ENCODE data around the gene RNASET2. TPM values are rescaled to one million over a fixed set of nuclear protein-coding genes. Genes with fewer than 3 reads are reported as not detected.

The RNASET2 gene
- total and polyA plus RNA-seq, 4 donors = 17.7 to 37.2 (median 25.0) TPM

DNA sequence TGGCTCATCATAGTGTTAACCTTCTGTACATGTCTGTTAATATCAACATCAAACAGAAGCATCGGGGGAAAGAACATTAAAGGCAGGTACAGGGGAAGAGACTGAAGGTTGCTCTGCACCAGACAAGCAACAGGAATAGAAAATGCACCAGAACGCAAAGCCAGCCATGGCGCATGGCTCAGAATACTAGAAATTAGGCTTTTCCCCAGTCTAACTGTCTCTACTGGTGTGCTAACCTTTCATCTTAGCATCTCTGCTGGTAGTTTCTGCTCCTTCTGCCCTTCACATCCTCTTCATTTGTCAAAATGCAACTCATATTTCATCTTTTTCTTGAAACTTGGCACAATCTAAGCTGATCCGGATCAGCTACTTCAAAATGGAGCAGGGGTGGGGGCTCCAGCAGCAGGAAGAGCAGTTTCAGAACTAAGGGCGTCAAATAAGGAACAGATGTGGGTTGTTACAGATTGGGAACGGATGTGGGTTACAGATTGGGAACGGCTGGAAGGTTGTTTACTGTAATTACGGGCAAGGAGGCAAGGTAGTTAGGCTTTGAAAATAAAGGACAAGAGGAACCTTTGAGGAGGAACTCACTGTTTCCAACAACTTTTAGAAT lies 13.1 kb upstream of the RNASET2 start (continued):
- TF ChIP-seq, protein P1, sequence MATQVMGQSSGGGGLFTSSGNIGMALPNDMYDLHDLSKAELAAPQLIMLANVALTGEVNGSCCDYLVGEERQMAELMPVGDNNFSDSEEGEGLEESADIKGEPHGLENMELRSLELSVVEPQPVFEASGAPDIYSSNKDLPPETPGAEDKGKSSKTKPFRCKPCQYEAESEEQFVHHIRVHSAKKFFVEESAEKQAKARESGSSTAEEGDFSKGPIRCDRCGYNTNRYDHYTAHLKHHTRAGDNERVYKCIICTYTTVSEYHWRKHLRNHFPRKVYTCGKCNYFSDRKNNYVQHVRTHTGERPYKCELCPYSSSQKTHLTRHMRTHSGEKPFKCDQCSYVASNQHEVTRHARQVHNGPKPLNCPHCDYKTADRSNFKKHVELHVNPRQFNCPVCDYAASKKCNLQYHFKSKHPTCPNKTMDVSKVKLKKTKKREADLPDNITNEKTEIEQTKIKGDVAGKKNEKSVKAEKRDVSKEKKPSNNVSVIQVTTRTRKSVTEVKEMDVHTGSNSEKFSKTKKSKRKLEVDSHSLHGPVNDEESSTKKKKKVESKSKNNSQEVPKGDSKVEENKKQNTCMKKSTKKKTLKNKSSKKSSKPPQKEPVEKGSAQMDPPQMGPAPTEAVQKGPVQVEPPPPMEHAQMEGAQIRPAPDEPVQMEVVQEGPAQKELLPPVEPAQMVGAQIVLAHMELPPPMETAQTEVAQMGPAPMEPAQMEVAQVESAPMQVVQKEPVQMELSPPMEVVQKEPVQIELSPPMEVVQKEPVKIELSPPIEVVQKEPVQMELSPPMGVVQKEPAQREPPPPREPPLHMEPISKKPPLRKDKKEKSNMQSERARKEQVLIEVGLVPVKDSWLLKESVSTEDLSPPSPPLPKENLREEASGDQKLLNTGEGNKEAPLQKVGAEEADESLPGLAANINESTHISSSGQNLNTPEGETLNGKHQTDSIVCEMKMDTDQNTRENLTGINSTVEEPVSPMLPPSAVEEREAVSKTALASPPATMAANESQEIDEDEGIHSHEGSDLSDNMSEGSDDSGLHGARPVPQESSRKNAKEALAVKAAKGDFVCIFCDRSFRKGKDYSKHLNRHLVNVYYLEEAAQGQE (IDR thresholded peaks at IDR 0.05) = no peak

DNA sequence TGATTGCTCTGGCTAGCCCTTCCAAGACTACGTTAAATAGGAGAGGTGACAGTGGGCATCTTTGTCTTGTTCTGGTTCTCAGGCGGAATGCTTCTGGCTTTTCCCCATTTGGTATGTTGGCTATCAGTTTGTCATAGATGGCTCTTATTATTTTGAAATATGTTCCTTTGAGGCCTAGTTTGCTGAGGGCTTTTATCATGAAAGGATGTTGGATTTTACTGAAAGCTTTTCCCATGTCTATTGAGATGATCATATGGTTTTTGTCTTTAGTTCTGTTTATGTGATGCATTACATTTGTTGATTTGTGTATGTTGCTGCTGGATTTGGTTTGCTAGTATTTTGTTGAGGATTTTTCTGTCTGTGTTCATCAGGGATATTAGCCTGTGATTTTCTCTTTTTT lies 9.9 kb upstream of the RNASET2 start:
- no peak for TF ChIP-seq YY1 (IDR thresholded peaks at IDR 0.05)
- no peak for TF ChIP-seq NR2F2 (IDR thresholded peaks at IDR 0.05)
- no peak for TF ChIP-seq HNF4G (IDR thresholded peaks at IDR 0.05)
- no peak for TF ChIP-seq GABPA (IDR thresholded peaks at IDR 0.05 in 1 of 2, conservative IDR thresholded peaks at IDR 0.05 in 1 of 2)
- TF ChIP-seq, protein P2, sequence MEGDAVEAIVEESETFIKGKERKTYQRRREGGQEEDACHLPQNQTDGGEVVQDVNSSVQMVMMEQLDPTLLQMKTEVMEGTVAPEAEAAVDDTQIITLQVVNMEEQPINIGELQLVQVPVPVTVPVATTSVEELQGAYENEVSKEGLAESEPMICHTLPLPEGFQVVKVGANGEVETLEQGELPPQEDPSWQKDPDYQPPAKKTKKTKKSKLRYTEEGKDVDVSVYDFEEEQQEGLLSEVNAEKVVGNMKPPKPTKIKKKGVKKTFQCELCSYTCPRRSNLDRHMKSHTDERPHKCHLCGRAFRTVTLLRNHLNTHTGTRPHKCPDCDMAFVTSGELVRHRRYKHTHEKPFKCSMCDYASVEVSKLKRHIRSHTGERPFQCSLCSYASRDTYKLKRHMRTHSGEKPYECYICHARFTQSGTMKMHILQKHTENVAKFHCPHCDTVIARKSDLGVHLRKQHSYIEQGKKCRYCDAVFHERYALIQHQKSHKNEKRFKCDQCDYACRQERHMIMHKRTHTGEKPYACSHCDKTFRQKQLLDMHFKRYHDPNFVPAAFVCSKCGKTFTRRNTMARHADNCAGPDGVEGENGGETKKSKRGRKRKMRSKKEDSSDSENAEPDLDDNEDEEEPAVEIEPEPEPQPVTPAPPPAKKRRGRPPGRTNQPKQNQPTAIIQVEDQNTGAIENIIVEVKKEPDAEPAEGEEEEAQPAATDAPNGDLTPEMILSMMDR (IDR thresholded peaks at IDR 0.05; ENCODE audit: low read depth, low read length, missing input control) = no peak
- TF ChIP-seq JUND (IDR thresholded peaks at IDR 0.05) = no peak
- no peak for TF ChIP-seq HNF4A (conservative IDR thresholded peaks at IDR 0.05)
- TF ChIP-seq, protein P3, sequence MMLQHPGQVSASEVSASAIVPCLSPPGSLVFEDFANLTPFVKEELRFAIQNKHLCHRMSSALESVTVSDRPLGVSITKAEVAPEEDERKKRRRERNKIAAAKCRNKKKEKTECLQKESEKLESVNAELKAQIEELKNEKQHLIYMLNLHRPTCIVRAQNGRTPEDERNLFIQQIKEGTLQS (IDR thresholded peaks at IDR 0.05) = no peak
- no peak for TF ChIP-seq RXRA (IDR thresholded peaks at IDR 0.05)
- TF ChIP-seq, protein P4, sequence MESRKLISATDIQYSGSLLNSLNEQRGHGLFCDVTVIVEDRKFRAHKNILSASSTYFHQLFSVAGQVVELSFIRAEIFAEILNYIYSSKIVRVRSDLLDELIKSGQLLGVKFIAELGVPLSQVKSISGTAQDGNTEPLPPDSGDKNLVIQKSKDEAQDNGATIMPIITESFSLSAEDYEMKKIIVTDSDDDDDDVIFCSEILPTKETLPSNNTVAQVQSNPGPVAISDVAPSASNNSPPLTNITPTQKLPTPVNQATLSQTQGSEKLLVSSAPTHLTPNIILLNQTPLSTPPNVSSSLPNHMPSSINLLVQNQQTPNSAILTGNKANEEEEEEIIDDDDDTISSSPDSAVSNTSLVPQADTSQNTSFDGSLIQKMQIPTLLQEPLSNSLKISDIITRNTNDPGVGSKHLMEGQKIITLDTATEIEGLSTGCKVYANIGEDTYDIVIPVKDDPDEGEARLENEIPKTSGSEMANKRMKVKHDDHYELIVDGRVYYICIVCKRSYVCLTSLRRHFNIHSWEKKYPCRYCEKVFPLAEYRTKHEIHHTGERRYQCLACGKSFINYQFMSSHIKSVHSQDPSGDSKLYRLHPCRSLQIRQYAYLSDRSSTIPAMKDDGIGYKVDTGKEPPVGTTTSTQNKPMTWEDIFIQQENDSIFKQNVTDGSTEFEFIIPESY (IDR thresholded peaks at IDR 0.05) = no peak
- TF ChIP-seq EGR1 (IDR thresholded peaks at IDR 0.05; ENCODE audit: low read depth in 2 of 2) = no peak
- TF ChIP-seq, protein P1 (IDR thresholded peaks at IDR 0.05) = no peak
- no peak for TF ChIP-seq FOXA1 (IDR thresholded peaks at IDR 0.05)
- TF ChIP-seq, protein P5, sequence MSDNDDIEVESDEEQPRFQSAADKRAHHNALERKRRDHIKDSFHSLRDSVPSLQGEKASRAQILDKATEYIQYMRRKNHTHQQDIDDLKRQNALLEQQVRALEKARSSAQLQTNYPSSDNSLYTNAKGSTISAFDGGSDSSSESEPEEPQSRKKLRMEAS (IDR thresholded peaks at IDR 0.05) = no peak
- no peak for TF ChIP-seq RAD21 (IDR thresholded peaks at IDR 0.05)
- WGBS = 98% methylated on average over 2 of the region's 2 CpGs

More for the DNA sequence above, 9.9 kb upstream of the RNASET2 start:
- H3K36me3 ChIP-seq (ENCODE audit: control insufficient read depth in 4 of 4, insufficient read depth in 3 of 4, low read depth in 1 of 4, low read length in 3 of 4) = peaks cover 0 to 4% (median 0%) of the 10 kb centered on the region in 4 donors
- no peaks in the 10 kb centered on the region for H3K9me3 ChIP-seq (ENCODE audit: control insufficient read depth in 4 of 4, low read length in 3 of 4)
- no peak overlapping the region for H3K9ac ChIP-seq (ENCODE audit: low read depth in 1 of 2, low read length in 2 of 2)
- H3K27ac ChIP-seq (ENCODE audit: low read depth in 1 of 2, low read length in 2 of 2) = no peak overlapping the region
- no peak for DNase-seq (ENCODE audit: low spot score)
- no peak overlapping the region for H3K4me3 ChIP-seq (ENCODE audit: low read depth in 1 of 3, low read length in 3 of 3)
- no peaks in the 10 kb centered on the region for H3K27me3 ChIP-seq (ENCODE audit: control insufficient read depth in 4 of 4, insufficient read depth in 4 of 4, low read length in 3 of 4)
- H3K4me1 ChIP-seq (ENCODE audit: control insufficient read depth in 4 of 4, insufficient read depth in 4 of 4, low read length in 3 of 4) = no peaks in the 10 kb centered on the region

Measured in liver (tissue), 9 donors.